ENCODE data around the gene ATG3.
"Not testable (repeated sequence)": the region's sequence is repeated elsewhere in the genome, so short reads cannot be mapped to it uniquely, and the experiment has no call there.

ATG3 gene

DNA sequence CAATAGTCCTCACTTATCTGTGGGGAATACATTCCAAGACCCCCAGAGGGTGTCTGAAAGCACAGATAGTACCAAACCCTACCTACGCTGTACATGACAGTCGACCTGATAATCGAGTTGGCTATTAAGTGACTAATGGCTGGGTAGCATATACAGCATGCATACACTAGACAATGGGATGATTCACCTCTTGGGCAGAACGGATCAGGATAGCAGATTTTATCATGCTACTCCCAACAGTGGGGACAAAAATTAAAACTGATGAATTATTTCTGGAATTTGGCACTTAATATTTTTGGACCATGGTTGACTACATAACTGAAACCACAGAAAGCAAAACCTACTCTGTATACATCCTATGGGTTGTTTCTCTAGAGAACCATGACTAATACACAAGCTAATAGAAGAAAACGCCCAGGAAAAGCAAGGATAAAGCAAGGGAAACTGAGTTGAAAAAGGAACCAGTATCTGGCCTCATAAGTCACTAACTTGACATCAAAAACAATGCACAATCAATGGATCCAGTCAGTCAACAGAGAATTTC is 15.5 kb downstream of the ATG3 start:
- H3K4me1 ChIP-seq (ENCODE audit: insufficient read depth, low read length), result no peaks in the 10 kb centered on the region
- no peaks in the 10 kb centered on the region; the same call in 1 of the 2 replicates for H3K36me3 ChIP-seq (ENCODE audit: insufficient read depth, low read length)
- H3K9ac ChIP-seq (ENCODE audit: low read depth, low read length), result no peak overlapping the region
- H3K9me3 ChIP-seq (ENCODE audit: control insufficient read depth, insufficient read depth, low read length), result no peaks in the 10 kb centered on the region

GRCh38 chr3:112539825-112540650 is 21.7 kb downstream of the ATG3 start:
- H3K36me3 ChIP-seq (ENCODE audit: insufficient read depth, low read length), result peaks cover 2% of the 10 kb centered on the region; the same call in 1 of the 2 replicates
- H3K9me3 ChIP-seq (ENCODE audit: control insufficient read depth, insufficient read depth, low read length), result no peaks in the 10 kb centered on the region
- H3K4me1 ChIP-seq (ENCODE audit: insufficient read depth, low read length), result no peaks in the 10 kb centered on the region
- H3K9ac ChIP-seq (ENCODE audit: low read depth, low read length), result no peak overlapping the region

DNA sequence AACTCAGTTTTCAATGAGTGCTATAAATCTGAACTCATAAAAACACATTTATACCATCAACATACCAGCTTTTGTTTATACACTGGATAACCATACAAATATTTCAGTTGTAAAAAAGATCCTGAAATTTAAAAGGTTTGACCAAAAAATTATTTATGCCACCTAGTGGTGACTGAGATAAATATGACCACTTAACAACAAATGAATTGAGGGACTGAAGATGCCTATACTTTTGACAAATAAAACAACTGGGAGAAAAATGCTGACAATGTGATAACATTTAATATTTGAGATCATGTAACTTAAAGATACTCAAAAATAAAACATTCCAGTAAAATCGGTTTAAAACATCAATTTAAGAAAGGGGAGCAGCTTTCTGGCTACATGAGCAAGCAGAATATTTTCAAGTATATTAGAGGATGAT is 30.4 kb downstream of the ATG3 start:
- H3K36me3 ChIP-seq (ENCODE audit: insufficient read depth, low read length), result no peaks in the 10 kb centered on the region; the same call in 1 of the 2 replicates
- no peaks in the 10 kb centered on the region for H3K9me3 ChIP-seq (ENCODE audit: control insufficient read depth, insufficient read depth, low read length)
- H3K9ac ChIP-seq (ENCODE audit: low read depth, low read length), result no peak overlapping the region
- no peaks in the 10 kb centered on the region for H3K4me1 ChIP-seq (ENCODE audit: insufficient read depth, low read length)

GRCh38 chr3:112530573-112530972 is 31.2 kb downstream of the ATG3 start:
- no peak overlapping the region for H3K9ac ChIP-seq (ENCODE audit: low read depth, low read length)
- H3K4me1 ChIP-seq (ENCODE audit: insufficient read depth, low read length), result no peaks in the 10 kb centered on the region
- H3K9me3 ChIP-seq (ENCODE audit: control insufficient read depth, insufficient read depth, low read length), result no peaks in the 10 kb centered on the region
- no peaks in the 10 kb centered on the region; the same call in 1 of the 2 replicates for H3K36me3 ChIP-seq (ENCODE audit: insufficient read depth, low read length)

DNA sequence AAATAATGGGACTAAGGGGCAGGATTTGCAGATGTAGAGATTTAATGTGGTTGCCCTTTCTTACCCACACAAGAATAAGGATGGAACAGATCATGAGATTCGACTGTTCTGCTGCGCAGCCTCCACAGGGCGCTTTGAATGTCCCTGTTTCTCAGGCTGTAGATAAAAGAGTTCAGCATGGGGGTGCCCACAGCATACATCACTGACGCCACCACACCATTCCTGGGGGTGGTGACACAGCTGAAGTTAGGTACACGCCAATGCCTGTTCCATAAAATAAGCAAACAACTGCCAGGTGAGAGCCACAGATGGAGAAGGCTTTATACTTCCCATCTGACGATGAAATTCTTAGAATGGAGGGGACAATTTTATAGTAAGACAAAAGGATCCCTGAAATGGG is 37.6 kb downstream of the ATG3 start:
- H3K4me1 ChIP-seq (ENCODE audit: insufficient read depth, low read length); H3K9me3 ChIP-seq (ENCODE audit: control insufficient read depth, insufficient read depth, low read length); H3K36me3 ChIP-seq (ENCODE audit: insufficient read depth, low read length); H3K9ac ChIP-seq (ENCODE audit: low read depth, low read length): not testable (repeated sequence)

DNA sequence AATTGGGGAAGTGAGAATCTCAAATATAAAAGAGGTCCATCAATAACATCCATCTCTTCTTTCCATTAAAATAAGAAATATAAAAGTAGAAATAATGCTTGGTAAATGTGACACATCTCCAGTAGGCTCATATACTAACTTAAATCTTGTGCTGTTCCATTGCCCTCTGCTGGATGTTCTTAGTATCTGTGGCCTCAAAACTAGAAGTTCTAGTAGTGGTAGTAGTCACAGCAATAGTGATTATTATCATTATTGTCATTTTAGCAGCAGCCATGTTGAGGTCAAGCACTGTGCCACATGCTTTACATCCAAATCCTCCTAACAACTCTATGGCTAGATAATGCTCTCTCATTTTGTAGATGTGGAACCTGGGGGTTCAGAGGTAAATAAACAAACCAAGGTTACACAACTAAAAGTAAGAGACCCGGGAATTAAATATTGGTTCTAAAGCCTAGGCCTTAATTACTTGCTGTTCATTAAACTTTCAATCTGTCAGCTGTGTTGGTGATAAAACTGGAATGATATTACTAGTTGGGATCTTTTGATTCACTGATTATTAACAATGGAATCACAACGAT is 42.2 kb downstream of the ATG3 start:
- Histone ChIP-seq H3K9me3 (ENCODE audit: control insufficient read depth, insufficient read depth, low read length) (no peaks in the 10 kb centered on the region; the same call in 1 of the 2 replicates), H3K9ac (ENCODE audit: low read depth, low read length) (no peak overlapping the region), H3K36me3 (ENCODE audit: insufficient read depth, low read length) (no peaks in the 10 kb centered on the region), H3K4me1 (ENCODE audit: insufficient read depth, low read length) (peaks cover 3% of the 10 kb centered on the region; the same call in 1 of the 2 replicates)

DNA sequence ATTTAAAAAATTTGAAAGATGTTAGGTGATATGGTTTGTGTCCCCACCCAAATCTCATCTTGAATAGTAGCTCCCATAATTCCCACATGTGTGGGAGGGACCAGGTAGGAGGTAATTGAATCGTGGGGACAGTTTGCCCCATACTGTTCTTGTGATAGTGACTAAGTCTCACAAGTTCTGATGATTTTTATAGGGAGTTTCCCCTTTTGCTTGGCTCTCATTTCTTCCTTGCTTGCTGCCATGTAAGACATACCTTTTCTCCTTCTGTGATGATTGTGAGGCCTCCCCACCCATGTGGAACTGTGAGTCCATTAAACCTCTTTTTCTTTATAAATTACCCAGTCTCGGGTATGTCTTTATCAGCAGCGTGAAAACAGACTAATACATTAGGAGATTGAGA is 42.8 kb downstream of the ATG3 start:
- H3K9me3 ChIP-seq (ENCODE audit: control insufficient read depth, insufficient read depth, low read length); H3K9ac ChIP-seq (ENCODE audit: low read depth, low read length); H3K36me3 ChIP-seq (ENCODE audit: insufficient read depth, low read length); H3K4me1 ChIP-seq (ENCODE audit: insufficient read depth, low read length): not testable (repeated sequence)

DNA sequence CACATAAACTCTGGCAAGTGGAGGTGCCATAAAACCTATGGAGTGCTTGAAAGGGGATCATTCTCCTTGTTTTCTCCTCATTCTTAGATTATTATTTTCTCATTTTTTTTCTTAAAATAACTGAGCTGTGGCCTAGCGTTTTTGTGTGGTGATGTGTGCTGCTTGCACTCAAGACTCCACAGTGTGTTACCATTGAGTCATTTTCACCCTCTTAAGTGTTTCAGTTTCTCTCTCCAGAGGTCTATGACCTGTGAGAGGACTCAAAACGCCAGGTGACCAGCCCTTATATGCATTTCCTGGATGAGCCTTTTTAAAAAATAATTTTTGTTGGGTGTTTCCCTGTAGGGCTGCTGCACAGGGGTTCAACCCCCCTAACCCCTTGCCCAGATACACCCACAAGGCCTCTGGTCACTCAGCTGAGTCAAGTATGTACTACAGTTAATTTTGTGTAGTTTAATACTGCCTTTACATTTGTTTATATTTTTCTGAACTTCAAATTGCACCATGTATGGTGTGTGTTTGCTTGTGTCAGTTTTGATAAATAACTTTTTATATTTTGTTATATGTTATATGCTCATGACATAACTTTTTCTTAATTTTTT is 47.1 kb downstream of the ATG3 start:
- Histone ChIP-seq H3K4me1 (ENCODE audit: insufficient read depth, low read length) (no peaks in the 10 kb centered on the region; the same call in 1 of the 2 replicates), H3K36me3 (ENCODE audit: insufficient read depth, low read length) (no peaks in the 10 kb centered on the region), H3K9me3 (ENCODE audit: control insufficient read depth, insufficient read depth, low read length) (peaks cover 21% of the 10 kb centered on the region; the same call in 1 of the 2 replicates), H3K9ac (ENCODE audit: low read depth, low read length) (no peak overlapping the region)

GRCh38 chr3:112512320-112512719 is 49.4 kb downstream of the ATG3 start:
- Histone ChIP-seq H3K9ac (ENCODE audit: low read depth, low read length) (no peak overlapping the region), H3K4me1 (ENCODE audit: insufficient read depth, low read length) (no peaks in the 10 kb centered on the region; the same call in 1 of the 2 replicates), H3K9me3 (ENCODE audit: control insufficient read depth, insufficient read depth, low read length) (peaks cover 21% of the 10 kb centered on the region; the same call in 1 of the 2 replicates), H3K36me3 (ENCODE audit: insufficient read depth, low read length) (no peaks in the 10 kb centered on the region)

DNA sequence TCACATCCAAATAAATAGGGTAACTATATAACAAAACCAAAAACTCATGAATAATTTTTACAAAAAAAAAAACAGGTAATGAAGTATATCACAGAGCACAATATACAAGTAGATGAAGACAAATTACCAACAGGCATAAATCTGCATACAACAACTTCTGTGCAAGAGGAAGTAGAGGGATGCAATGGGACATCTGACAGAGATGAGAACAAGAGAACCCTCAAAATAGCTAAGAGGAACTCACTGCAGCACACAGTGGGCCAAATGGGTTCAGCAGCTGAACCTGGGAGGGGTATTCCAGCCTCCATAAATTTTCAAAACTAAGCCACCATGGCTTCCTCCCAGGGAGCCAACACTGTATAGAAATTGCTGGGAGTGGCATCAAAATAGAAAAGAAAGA is 52.9 kb downstream of the ATG3 start:
- H3K4me1 ChIP-seq (ENCODE audit: insufficient read depth, low read length), result no peaks in the 10 kb centered on the region
- no peak overlapping the region for H3K9ac ChIP-seq (ENCODE audit: low read depth, low read length)
- no peaks in the 10 kb centered on the region for H3K36me3 ChIP-seq (ENCODE audit: insufficient read depth, low read length)
- peaks cover 20% of the 10 kb centered on the region; the same call in 1 of the 2 replicates for H3K9me3 ChIP-seq (ENCODE audit: control insufficient read depth, insufficient read depth, low read length)

DNA sequence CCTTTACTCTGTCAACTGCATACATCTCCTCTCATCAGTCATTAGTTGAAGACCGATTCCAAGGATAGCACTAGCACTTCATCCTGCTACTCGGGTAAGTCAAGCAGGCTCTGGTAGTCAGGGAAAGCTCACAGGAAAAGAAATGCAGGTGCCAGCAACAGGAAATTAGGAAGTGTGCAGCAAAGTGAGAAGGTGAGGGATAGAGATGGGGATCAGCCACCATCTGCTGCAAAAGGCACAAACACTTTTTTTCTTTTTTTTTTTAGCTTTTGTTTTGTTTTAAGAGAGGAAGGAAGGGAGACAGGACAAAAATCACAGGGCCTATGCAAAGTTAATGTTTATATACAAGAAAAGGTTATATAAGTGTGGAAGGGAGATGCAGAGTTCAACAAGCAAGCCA is 53.5 kb downstream of the ATG3 start:
- no peak overlapping the region for H3K9ac ChIP-seq (ENCODE audit: low read depth, low read length)
- H3K4me1 ChIP-seq (ENCODE audit: insufficient read depth, low read length), result no peaks in the 10 kb centered on the region
- no peaks in the 10 kb centered on the region for H3K36me3 ChIP-seq (ENCODE audit: insufficient read depth, low read length)
- H3K9me3 ChIP-seq (ENCODE audit: control insufficient read depth, insufficient read depth, low read length), result peaks cover 16% of the 10 kb centered on the region; the same call in 1 of the 2 replicates

DNA sequence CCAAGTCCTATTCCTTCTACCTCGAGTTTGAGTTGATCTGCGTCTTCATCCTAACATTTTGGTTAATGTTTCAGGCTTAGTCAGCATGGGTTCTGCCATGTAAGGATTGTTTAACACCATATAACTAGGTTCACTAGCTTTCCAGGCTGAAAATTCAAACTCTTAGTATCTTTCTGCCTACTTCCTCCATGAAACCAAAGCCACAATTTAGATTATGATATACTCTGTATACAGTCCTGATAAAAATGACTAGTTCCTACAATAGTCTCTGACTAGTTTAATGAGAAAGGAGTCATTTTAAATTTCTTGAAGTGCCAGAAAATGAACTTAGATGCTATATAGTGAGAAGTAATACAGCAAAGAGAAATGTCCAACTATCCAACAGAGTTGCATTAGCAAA is 55.9 kb downstream of the ATG3 start:
- no peak overlapping the region for H3K9ac ChIP-seq (ENCODE audit: low read depth, low read length)
- no peaks in the 10 kb centered on the region for H3K4me1 ChIP-seq (ENCODE audit: insufficient read depth, low read length)
- peaks cover 4% of the 10 kb centered on the region; the same call in 1 of the 2 replicates for H3K9me3 ChIP-seq (ENCODE audit: control insufficient read depth, insufficient read depth, low read length)
- H3K36me3 ChIP-seq (ENCODE audit: insufficient read depth, low read length), result no peaks in the 10 kb centered on the region

GRCh38 chr3:112504123-112504522 is 57.6 kb downstream of the ATG3 start:
- H3K9ac ChIP-seq (ENCODE audit: low read depth, low read length), result no peak overlapping the region
- H3K4me1 ChIP-seq (ENCODE audit: insufficient read depth, low read length), result no peaks in the 10 kb centered on the region
- no peaks in the 10 kb centered on the region; the same call in 1 of the 2 replicates for H3K9me3 ChIP-seq (ENCODE audit: control insufficient read depth, insufficient read depth, low read length)
- no peaks in the 10 kb centered on the region for H3K36me3 ChIP-seq (ENCODE audit: insufficient read depth, low read length)

- no peaks in the 10 kb centered on the region; the same call in 1 of the 2 replicates for H3K9me3 ChIP-seq (ENCODE audit: control insufficient read depth, insufficient read depth, low read length)
- H3K36me3 ChIP-seq (ENCODE audit: insufficient read depth, low read length), result no peaks in the 10 kb centered on the region
- H3K9ac ChIP-seq (ENCODE audit: low read depth, low read length), result no peak overlapping the region
- no peaks in the 10 kb centered on the region for H3K4me1 ChIP-seq (ENCODE audit: insufficient read depth, low read length)
Observed at GRCh38 chr3:112503304-112503972, 58.3 kb downstream of the ATG3 start.

Measured in ES-I3 (cell line).